GM19324 (cell line): ENCODE measurements around the gene PARL.
"Not testable (repeated sequence)": the region's sequence is repeated elsewhere in the genome, so short reads cannot be mapped to it uniquely, and the experiment has no call there.

Experiments
- ATAC-seq: cut with Tn5 transposase; IDR thresholded peaks from one replicate; pipeline ENCODE4 v1.9.1; 2021; ENCODE audit warnings: mild to moderate bottlenecking, moderate library complexity; ENCODE audit not compliant: unreplicated experiment, low FRiP score

The PARL gene

DNA sequence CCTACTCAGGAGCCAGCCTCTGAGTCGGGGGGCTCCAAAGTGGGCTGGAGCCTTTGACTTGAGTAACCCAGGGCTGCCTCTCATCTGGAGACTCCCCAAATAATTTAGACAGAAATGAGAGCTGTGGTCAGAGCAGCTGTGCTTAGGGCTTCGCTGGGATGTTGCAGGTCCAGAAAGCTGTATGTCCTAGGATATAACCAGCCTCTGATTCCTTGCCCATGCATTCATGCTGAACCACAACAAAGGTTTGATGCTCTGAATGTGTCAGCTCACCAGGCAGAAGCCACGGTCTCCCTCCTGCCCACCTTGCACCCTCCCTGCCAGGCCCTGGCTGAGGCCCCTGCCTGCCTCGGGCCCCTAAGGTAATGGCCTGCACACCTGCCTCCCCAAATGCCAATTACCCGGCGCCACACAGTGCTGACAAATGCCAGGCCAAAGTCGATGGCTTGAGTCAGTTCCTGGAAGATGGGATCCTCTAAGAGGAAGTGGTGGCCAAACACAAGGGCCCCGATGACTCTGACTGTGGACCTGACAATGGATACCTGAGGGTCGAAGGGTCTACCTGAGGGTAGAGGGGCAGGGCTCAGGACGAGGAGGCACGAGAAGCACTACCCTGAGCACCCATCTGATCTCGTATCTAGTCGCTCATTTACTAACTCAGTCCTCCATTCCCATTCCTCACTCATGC, 21.7 kb upstream of the PARL start:
- ATAC-seq: no peak

DNA sequence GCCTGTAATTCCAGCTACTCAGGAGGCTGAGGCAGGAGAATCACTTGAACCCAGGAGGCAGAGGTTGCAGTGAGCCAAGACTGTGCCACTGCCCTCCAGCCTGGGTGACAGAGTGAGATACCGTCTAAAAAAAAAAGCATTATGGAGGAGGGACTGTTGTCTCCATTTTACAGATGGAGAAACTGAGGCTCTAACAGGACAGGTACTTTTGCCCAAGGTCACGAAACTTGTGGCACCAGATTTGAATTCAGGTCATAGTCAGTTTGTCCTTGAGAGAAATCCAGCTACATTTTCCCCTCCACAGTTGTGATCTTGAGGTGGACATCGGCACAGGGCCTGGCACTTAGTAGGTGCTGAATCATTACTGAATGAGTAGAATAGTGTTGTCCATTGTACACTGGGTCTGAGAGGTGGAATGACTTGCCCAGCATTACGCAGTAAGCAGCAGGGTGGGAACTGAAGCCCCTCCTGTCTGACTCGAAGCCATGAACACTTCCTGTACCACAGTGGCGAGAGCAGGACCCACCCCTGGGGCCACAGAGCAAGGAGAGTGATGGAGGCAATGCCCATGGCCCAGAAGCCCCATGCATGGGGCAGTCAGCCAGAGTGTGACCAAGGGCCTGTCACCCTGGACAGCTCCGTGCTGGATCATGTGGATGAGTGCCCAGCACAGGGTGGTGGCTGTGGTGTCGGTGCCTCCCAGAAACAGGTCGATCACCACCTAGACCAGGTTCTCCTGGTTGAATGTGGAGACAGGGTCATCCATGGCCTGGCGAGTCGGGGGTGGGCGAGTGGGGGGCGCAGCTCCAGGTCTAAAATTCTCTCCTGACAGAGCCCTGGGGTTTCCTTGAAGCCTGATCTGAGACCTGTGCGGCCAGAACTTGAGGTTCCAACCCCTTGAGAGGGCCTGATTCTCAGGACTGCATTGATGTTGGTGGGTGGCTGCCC, 20.4 kb upstream of the PARL start:
- ATAC-seq: no peak

DNA sequence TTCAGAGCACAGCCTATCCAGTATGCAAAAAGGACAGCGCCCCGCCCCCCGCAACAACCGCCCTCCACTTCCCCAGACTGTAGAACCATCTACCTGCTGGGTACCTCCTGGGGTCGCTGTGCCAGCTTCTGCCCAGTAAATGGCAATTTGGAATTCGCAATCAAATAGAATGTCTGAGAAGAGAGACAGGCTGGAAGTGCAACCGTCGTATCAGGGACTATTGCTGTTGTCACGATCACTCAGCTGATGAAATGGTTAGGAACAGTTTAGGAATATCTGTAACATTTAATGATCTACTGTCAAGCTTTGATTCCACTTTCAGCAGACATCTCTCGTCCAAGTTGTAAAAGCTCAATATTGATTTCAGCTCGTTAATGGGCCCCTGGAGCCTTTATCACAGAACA, 13.3 kb upstream of the PARL start:
- no peak for ATAC-seq

DNA sequence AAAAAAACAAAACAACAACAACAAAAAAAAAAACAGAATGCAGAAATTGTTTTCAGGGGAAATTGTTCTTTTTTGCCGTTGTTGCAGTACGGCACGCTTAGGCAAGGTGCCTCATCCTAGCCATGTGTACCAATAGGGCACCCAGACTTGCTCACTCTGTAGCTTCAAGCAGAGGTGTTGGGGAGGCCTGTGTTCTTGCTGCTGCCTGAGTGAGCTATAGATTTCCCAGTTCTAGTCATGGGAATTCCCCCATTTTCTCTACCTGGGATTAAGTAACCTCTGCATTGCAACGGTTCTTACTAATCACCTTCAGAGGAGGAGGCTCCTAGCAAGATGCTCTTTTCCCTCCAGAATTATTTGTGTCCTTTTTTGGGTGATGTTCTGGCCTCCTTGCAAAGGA, 12.9 kb upstream of the PARL start:
- no peak for ATAC-seq

DNA sequence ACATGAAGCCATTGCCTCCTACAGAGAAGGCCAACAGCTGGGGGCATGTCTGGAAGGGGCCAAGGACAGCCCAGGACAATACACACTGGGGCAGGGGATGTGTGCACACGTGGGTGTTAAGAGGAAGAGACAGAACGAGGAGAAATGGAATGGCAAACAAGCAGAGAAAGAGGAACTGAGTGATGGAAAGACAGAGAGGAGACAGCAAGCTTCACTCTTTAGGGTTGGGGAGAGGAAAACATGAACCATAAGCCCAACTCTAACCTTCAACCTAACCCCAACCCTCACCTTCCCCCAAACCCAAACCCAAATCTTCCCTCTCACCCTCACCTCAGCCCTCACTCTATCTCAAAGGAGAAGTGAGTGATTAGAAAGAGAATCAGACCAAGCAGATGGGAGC, 11.9 kb upstream of the PARL start:
- ATAC-seq: no peak

DNA sequence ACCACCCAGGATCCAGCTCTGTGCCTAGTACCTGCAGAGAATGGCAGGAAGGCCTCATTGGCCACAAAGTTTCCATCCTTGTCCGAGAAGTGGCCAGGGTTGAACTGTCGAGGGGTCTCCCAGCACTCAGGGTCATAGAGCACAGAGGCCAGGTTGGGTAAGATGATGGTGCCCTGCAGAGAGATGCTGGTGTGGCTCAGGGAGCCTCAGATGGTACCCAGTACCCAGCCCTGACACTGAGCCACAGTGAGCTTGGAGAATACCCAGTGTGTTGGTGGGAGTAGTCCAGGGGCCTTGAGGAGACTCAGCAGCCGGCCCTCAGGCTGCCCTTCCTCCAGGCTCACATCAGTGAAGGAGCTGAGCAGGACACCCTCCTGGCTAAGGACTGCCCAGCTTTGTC, 11.5 kb upstream of the PARL start:
- ATAC-seq: no peak

DNA sequence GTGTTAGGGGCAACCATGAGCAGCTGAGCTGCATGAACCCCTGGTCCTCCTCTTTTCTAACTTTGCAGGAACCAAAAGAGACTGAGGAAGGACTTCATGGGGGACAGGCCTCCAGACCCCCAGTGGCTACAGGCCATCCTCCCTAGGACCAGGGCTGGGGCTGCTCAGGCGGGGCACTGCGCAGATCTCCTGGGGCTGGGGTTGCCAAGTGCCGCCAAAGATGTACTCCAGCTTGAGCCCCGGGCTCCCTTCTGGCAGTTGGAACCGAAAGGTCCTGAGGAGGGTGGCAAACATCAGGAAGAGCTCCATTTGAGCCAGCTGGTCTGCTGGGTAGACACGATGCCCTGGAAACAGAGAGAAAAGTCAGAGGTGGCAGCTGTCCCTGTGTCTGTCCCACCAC, 11.1 kb upstream of the PARL start:
- no peak for ATAC-seq

DNA sequence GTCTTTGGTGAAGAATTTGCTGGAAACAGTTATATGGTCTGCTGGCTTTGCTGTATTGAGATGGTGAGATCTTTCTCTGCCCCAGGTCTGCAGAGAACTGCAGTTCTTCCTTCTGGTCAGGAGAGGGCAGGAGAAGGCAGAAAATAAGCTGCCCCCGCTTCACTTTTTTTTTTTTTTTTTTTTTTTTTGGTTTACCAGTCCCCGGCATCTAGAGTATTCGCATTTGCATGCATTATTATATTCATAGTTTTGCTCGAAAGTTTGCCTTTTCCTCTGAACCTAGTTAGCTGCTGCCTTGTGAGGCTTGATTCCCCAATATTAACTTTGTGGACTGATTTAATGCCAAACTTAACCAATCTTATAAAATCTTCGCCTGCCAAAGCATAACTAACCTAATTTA, 10.6 kb upstream of the PARL start:
- no peak for ATAC-seq

DNA sequence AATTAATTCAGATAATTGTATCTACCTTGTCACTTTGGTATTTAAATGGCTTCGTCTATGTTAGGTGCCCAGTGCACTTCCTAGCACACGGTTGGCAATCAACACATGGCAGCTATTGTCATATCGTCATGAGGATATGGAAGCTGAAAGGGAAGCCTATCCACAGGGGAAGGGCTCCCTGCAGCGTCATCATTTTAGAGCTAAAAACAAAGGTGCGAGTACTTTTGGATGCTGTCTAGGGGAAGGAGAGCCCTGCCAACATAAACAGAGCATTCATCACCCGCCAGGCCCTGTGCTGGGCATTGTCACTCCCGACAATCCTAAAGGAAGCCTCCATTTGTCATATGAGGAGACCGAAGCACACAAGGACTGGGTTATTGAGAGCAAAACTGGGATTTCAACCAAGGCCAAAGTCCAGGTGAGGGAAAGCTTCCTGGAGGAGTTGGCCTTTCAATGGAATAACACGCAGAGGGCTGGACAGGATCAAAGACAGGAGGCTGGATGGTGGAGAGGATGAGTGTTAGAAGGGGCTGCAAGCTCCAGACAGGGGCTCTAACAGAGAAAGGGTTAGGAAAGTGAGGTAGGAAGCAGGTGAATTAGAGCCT, 8.0 kb upstream of the PARL start:
- ATAC-seq: no peak

DNA sequence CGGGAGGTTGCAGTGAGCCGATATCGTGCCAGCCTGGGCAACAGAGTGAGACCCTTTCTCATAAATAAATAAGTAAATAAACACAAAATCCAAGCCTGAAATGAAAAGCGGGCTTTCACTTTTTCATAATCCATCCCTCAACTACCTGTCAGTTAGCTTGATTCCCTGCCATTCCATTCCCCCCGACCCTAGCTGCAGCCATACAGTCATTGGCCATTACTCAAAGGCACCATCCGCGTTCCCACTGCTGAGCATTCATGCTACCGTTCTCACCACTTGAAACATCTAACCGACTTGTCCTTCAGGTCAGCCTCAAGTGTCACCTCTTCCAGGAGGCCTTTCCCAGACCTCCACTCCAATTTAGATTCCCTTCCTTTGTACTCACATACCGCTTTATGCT, 1.1 kb upstream of the PARL start:
- ATAC-seq: no peak

DNA sequence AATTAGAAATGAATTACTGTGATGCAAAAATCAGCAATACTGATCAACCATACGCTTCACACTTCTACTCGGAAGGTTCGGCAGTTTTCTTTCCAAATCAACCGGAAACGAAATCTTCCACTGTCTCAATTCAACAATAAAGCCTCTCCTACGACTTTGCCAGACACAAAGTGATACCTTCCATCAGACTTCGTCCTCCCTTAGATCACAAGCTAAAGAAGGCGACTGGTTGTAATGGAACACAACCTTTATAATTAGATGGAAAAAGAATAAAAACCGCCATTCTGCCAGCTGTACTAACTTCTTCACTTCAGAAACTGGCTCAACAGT, 618 bp downstream of the PARL start:
- no peak for ATAC-seq

DNA sequence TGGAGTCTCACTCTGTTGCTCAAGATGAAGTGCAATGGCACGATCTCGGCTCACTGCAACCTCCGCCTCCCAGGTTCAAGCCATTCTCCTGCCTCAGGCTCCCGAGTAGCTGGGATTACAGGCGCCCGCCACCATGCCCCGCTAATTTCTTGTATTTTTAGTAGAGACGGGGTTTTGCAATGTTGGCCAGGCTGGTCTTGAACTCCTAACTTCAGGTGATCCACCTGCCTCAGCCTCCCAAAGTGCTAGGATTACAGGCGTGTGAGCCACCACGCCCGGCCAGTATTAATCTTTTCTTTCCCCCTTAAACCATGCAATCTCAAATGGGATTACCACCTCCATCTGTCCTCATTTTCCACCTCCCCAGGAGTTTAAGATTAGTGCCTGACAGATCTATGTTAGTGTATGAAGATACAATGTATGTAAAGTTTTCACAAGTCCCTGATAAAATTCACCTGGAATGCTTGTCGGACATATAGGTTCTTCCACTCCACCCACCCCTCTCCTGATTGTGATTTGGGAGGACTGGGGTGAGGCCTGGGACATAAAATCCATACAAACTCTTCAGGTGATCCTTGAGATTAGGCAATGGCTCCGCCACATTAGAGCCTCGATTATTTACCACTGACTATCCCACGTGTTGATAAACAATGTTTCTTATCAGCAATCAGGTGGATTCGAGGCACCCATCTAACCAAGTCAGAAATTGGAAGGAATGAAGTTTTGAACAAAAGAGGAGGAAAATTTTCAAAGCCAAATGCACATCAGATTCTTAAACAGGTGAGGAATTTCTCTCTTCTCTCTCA, 1.2 kb downstream of the PARL start:
- no peak for ATAC-seq

DNA sequence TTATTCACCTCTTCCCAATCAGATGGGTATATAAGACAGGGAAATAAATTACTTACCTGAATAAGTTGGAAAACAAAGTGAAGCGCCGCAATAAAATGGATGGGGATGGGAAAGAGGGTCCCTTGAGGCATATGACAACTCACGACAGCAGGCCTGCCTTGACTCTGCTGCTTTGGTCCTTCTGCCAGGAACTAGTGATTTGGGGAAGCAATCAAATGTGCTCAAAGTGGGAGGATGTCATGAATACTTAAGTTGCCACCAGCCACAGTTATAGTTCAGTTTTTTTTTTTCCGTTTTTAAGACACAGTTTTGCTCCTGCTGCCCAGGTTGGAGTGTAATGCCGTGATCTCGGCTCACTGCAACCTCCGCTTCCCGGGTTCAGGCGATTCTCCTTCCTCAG, 4.6 kb downstream of the PARL start:
- no peak for ATAC-seq

DNA sequence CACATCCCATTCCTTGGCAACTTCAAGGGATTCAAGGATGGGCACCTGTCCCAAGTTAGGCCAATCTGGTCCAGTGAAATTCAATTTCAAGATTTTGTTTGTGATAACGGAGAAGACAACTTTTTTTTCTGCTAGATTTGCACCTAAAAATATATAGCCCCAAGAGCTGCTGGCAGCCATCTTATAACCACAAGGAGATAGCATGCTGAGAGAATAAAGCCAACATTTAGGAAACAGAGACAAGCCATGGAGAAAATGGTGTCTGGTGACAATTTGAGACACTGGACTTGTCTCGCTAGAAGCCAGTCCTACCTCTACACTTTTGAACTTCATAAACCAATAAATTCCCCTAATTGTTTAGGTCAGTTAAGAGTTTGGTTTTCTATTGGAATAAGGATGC, 5.4 kb downstream of the PARL start:
- no peak for ATAC-seq

DNA sequence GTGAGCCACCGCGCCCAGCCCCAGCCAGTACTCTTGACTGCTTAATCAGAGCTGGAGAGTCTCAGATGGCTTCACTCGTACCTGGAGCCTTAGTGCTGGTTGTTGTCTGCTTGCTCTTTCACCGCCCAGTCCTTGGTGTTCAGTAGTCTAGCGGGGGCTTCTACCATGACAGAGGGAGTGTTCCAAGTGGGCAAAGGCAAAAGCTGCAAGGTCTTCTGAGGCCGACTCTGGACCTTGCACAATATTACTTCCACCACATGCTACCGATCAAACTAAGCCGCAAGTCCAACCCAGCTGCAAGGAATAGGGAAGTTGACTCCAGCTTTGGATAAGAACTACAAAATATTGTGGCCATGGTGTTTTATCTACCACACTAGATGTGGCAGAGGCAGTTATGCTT, 6.6 kb downstream of the PARL start:
- ATAC-seq: no peak

DNA sequence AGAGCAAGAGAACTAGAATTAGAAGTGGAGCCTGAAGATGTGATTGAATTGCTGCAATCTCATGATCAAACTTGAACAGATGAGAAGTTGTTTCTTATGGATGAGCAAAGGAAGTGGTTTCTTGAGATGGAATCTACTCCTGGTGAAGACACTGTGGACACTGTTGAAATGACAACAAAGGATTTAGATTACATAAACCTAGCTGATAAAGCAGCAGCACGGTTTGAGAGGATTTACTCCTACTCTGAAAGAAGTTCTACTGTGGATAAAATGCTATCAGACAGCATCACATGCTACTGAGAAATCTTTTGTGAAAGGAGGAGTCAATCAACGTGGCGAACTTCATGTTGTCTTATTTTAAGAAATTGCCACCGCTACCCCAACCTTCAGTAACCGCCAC, 7.5 kb downstream of the PARL start:
- not testable (repeated sequence) for ATAC-seq

DNA sequence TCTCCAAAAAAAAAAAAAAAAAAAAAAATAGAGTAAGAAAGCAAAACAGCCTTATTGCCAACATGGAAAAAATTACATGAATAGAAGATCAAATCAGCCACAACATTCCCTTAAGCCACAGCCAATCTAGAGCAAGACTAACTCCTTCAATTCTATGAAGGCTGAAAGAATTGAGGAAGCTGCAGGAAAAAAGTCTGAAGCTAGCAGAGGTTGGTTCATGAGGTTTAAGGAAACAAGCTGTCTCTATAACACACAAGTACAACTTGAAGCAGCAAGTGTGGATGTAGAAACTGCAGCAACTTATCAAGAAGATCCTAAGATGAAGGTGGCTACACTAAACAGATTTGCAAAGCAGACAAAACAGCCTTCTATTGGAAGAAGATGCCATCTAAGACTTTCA, 9.3 kb downstream of the PARL start:
- no peak for ATAC-seq

DNA sequence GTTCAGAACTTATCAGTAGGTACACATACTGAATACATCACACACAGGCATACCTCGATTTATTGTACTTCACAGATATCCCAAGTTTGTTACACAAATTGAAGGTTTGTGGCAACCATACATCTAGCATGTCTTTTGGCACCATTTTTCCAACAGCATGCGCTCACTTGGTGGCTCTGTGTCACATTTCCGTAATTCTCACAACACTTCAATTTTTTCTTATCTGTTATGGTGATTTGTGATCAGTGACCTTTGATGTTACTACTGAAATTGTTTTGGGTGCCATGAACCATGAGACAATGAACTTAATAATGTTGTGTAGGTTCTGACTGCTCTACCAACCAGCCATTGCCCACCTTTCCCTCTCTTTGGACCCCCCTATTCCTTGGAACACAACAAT, 10.8 kb downstream of the PARL start:
- no peak for ATAC-seq

DNA sequence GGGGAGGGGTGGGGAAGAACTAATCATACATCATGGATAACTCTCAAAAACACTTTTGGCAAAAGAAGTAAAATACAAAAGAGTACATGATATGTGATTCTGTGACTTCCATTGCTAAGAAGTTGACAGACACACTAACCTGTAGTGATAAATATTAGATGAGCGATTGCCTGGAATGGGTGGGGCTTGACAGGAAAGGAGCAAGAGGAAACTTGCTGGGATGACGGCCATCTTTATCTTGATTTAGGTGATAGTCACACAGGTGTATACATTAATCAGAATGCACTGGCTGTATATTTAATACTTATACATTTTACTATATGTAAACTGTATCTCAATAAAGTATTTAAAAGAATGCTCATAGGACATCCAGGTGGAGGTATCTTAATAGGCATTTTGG, 13.1 kb downstream of the PARL start:
- no peak for ATAC-seq

DNA sequence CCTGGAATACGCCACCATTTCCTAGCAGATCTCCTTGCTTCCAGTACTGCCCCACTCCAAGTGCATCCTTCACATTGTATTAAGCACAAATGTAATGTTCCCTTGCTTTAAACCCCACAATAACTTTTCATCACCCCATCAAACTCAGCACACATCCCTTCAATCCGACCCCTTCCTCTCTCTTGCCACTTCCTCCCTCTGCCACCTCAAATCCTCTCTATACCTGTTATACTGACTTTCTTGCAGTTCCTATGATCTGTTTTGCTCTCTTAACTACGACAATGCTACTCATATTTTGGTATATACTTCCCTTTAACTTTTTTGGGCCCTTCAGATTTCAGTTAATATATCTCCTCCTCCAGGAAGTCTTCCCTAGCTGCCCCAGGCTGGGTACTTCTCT, 14.1 kb downstream of the PARL start:
- no peak for ATAC-seq

DNA sequence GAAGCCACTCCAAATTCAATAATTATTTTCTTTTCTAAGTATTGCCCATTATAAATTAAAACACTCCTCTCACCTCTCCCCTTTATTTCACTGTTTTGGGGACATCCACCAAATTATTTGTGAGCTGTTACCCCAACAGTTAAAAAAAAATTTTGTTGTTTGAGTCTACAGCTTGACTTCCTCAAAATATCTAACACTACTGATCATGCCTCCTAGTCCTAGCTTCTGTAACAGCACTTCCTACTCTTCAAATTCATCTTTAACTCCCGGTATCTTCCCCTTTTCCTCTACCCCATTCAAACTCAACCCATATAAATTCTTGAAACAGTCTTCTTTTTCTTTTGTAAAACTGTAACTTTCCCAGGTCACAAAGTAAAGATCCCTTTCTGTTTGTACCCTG, 15.9 kb downstream of the PARL start:
- no peak for ATAC-seq
